SW480 (cell line): ENCODE measurements around the gene VWF.

Source experiments
- DNase-seq: peaks from one replicate; pipeline ENCODE4 v3.0.0-alpha.2; 2016; ENCODE audit warnings: low spot score

Gene VWF

GRCh38 chr12:5947006-5947405, 177.5 kb downstream of the VWF start:
- DNase-seq: no peak

- no peak for DNase-seq
These were observed 178.1 kb downstream of the VWF start for GRCh38 chr12:5946388-5946787.

GRCh38 chr12:5945071-5946008, 179.1 kb downstream of the VWF start, which contains the start of gene ANO2:
Gene ANO2, minus strand, starts transcription at chr12:5945259. Its CDS starts 42 bp downstream, at chr12:5945217.
- peak; percentile 30 for DNase-seq

GRCh38 chr12:5944688-5945070, 179.8 kb downstream of the VWF start:
- DNase-seq: peak; percentile 30

- DNase-seq: no peak
These were observed 180.4 kb downstream of the VWF start for GRCh38 chr12:5944053-5944452.

GRCh38 chr12:5941907-5942306, 182.6 kb downstream of the VWF start:
- no peak for DNase-seq

GRCh38 chr12:5927732-5928516, 196.5 kb downstream of the VWF start:
- DNase-seq: no peak

- DNase-seq: no peak
These were observed 198.8 kb downstream of the VWF start for GRCh38 chr12:5925646-5926045.

GRCh38 chr12:5924342-5924741, 200.1 kb downstream of the VWF start:
- no peak for DNase-seq

- no peak for DNase-seq
These were observed 200.7 kb downstream of the VWF start for GRCh38 chr12:5923751-5924150.

GRCh38 chr12:5923043-5923605, 201.3 kb downstream of the VWF start:
- no peak for DNase-seq

GRCh38 chr12:5921966-5922899, 202.2 kb downstream of the VWF start:
- DNase-seq: no peak

- DNase-seq: no peak
These were observed 203.2 kb downstream of the VWF start for GRCh38 chr12:5921027-5921909.

- DNase-seq: no peak
These were observed 207.6 kb downstream of the VWF start for GRCh38 chr12:5916785-5917290.

- no peak for DNase-seq
These were observed 209.0 kb downstream of the VWF start for GRCh38 chr12:5915511-5915910.

- DNase-seq: no peak
These were observed 209.9 kb downstream of the VWF start for GRCh38 chr12:5914387-5915149.

GRCh38 chr12:5913387-5913786, 211.1 kb downstream of the VWF start:
- no peak for DNase-seq

- DNase-seq: no peak
These were observed 211.8 kb downstream of the VWF start for GRCh38 chr12:5912437-5913334.
